ENCODE data around the gene SPAG5.

DNA sequence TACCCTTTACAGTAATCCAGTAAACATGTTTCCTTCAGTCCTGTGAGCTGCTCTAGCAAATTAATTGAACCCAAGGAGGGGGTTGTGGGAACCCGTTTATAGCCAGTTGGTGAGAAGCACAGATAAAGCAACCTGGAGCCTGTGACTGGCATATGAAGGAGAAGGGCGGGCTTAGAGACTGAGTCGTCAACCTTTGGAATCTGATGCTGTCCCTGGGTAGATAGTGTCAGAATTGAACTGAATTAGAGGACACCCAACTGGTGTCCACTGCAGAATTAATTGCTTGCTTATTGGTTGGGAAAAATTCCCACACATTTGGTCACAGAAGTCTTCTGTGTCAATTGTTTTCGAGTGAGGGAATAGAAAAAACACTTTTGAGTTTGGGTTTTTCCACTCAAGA lies 28.0 kb upstream of the SPAG5 start:
- TF ChIP-seq, protein P1, sequence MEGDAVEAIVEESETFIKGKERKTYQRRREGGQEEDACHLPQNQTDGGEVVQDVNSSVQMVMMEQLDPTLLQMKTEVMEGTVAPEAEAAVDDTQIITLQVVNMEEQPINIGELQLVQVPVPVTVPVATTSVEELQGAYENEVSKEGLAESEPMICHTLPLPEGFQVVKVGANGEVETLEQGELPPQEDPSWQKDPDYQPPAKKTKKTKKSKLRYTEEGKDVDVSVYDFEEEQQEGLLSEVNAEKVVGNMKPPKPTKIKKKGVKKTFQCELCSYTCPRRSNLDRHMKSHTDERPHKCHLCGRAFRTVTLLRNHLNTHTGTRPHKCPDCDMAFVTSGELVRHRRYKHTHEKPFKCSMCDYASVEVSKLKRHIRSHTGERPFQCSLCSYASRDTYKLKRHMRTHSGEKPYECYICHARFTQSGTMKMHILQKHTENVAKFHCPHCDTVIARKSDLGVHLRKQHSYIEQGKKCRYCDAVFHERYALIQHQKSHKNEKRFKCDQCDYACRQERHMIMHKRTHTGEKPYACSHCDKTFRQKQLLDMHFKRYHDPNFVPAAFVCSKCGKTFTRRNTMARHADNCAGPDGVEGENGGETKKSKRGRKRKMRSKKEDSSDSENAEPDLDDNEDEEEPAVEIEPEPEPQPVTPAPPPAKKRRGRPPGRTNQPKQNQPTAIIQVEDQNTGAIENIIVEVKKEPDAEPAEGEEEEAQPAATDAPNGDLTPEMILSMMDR (IDR thresholded peaks at IDR 0.05; ENCODE audit: low read length), result no peak
- no peak for TF ChIP-seq EZH2phosphoT487 (IDR thresholded peaks at IDR 0.05; ENCODE audit: low read length)
- no peak for TF ChIP-seq EZH2 (optimal IDR thresholded peaks at IDR 0.05; ENCODE audit: low read depth, low read length)
